H9 (cell line): ENCODE data around the gene UBE2Q1. TPM values are rescaled to one million over a fixed set of nuclear protein-coding genes. Genes with fewer than 3 reads are reported as not detected.

ENCODE experiments used
- DNase-seq: peaks from one replicate; pipeline ENCODE4 v3.0.0-alpha.2; 2017
- H2AFZ ChIP-seq: one replicate; pipeline ENCODE4 v1.6.1; 2013; ENCODE audit warnings: mild to moderate bottlenecking, low read length, control low read depth, moderate library complexity
- H2AK5ac ChIP-seq: 2 replicates; pipeline ENCODE4 v1.6.1; 2013; ENCODE audit warnings: low read length, control low read depth, mixed read lengths; ENCODE audit not compliant: insufficient read length
- H2BK120ac ChIP-seq: one replicate; pipeline ENCODE4 v1.6.1; 2013; ENCODE audit warnings: low read depth, mild to moderate bottlenecking, low read length, control low read depth, inconsistent platforms; ENCODE audit not compliant: poor library complexity, severe bottlenecking
- H2BK12ac ChIP-seq: 2 replicates; pipeline ENCODE4 v1.6.1; 2013; ENCODE audit warnings: low read length, control low read depth, mixed read lengths, low read depth; ENCODE audit not compliant: insufficient read length
- H2BK15ac ChIP-seq: 2 replicates; pipeline ENCODE4 v1.6.1; 2013; ENCODE audit warnings: low read depth, low read length, control low read depth
- H2BK20ac ChIP-seq: one replicate; pipeline ENCODE4 v1.6.1; 2013; ENCODE audit warnings: low read depth, mild to moderate bottlenecking, low read length, control low read depth, inconsistent platforms; ENCODE audit not compliant: poor library complexity, severe bottlenecking
- H2BK5ac ChIP-seq: 2 replicates; pipeline ENCODE4 v1.6.1; 2013; ENCODE audit warnings: low read length, control low read depth, mixed read lengths; ENCODE audit not compliant: insufficient read length
- H3K14ac ChIP-seq: 2 replicates; pipeline ENCODE4 v1.6.1; 2013; ENCODE audit warnings: low read length, control low read depth; ENCODE audit not compliant: insufficient read depth
- H3K18ac ChIP-seq: 2 replicates; pipeline ENCODE4 v1.6.1; 2013; ENCODE audit warnings: low read depth, mild to moderate bottlenecking, mixed read lengths, low read length, control low read depth; ENCODE audit not compliant: insufficient read length
- H3K23ac ChIP-seq: 2 replicates; pipeline ENCODE4 v1.6.1; 2013; ENCODE audit warnings: low read length, control low read depth, mixed read lengths, low read depth; ENCODE audit not compliant: insufficient read length
- H3K23me2 ChIP-seq: 2 replicates; pipeline ENCODE4 v1.6.1; 2013; ENCODE audit warnings: low read depth, mild to moderate bottlenecking, mixed read lengths, low read length, control low read depth; ENCODE audit not compliant: insufficient read length, poor library complexity, severe bottlenecking
- H3K27ac ChIP-seq: 2 replicates; pipeline ENCODE4 v1.5.1; 2013; ENCODE audit warnings: low read length, control low read depth, mixed read lengths, low read depth; ENCODE audit not compliant: insufficient read length
- H3K27me3 ChIP-seq: 2 replicates; pipeline ENCODE4 v1.6.1; 2013; ENCODE audit warnings: low read length, control low read depth, inconsistent platforms; ENCODE audit not compliant: insufficient read depth
- H3K4ac ChIP-seq: 2 replicates; pipeline ENCODE4 v1.6.1; 2013; ENCODE audit warnings: low read depth, mild to moderate bottlenecking, control low read depth, inconsistent platforms, low read length, moderate library complexity
- H3K4me1 ChIP-seq: 2 replicates; pipeline ENCODE4 v1.6.1; 2013; ENCODE audit warnings: low read length, control low read depth, inconsistent platforms; ENCODE audit not compliant: insufficient read depth
- H3K4me2 ChIP-seq: 2 replicates; pipeline ENCODE4 v1.6.1; 2013; ENCODE audit warnings: low read length, control low read depth, mixed read lengths; ENCODE audit not compliant: insufficient read length, insufficient read depth
- H3K56ac ChIP-seq: 2 replicates; pipeline ENCODE4 v1.6.1; 2013; ENCODE audit warnings: low read depth, mild to moderate bottlenecking, mixed read lengths, low read length, control low read depth; ENCODE audit not compliant: insufficient read length
- H3K79me1 ChIP-seq: 2 replicates; pipeline ENCODE4 v1.6.1; 2013; ENCODE audit warnings: low read depth, mild to moderate bottlenecking, moderate library complexity, low read length, control low read depth, inconsistent platforms; ENCODE audit not compliant: insufficient read depth, poor library complexity, severe bottlenecking
- H3K79me2 ChIP-seq: 2 replicates; pipeline ENCODE4 v1.6.1; 2013; ENCODE audit warnings: low read length, control low read depth, inconsistent platforms; ENCODE audit not compliant: insufficient read depth
- H3K9ac ChIP-seq: 2 replicates; pipeline ENCODE4 v1.6.1; 2013; ENCODE audit warnings: low read length, control low read depth, mixed read lengths; ENCODE audit not compliant: insufficient read length; ENCODE audit errors: extremely low read depth
- H3K9me3 ChIP-seq: one replicate; pipeline ENCODE4 v1.6.1; 2013; ENCODE audit warnings: low read depth, low read length, inconsistent platforms; ENCODE audit not compliant: control insufficient read depth
- H3T11ph ChIP-seq: one replicate; pipeline ENCODE4 v1.6.1; 2013; ENCODE audit warnings: mild to moderate bottlenecking, low read length, control low read depth, inconsistent platforms
- H4K20me1 ChIP-seq: one replicate; pipeline ENCODE4 v1.6.1; 2013; ENCODE audit not compliant: control insufficient read depth, insufficient read length, insufficient read depth
- H4K5ac ChIP-seq: 2 replicates; pipeline ENCODE4 v1.6.1; 2013; ENCODE audit warnings: low read depth, mild to moderate bottlenecking, mixed read lengths, low read length, control low read depth; ENCODE audit not compliant: insufficient read length
- H4K8ac ChIP-seq: replicated peaks from 2 replicates; pipeline ENCODE4 v1.6.1; 2013; ENCODE audit warnings: low read length, control low read depth, mixed read lengths, low read depth; ENCODE audit not compliant: insufficient read length
- H4K91ac ChIP-seq: 2 replicates; pipeline ENCODE4 v1.6.1; 2013; ENCODE audit warnings: low read depth, mild to moderate bottlenecking, moderate library complexity, mixed read lengths, low read length, control low read depth; ENCODE audit not compliant: insufficient read length
- H3K27ac Mint-ChIP-seq, 3 experiments: 2 replicates in 2 of 3; 3 replicates in 1 of 3; pipeline ENCODE4 v1.8.0; 2020 to 2021; ENCODE audit warnings: mixed read lengths in 3 of 3, mild to moderate bottlenecking in 1 of 3, moderate library complexity in 1 of 3
- H3K27me3 Mint-ChIP-seq: 2 replicates; pipeline ENCODE4 v1.8.0; 2021; ENCODE audit warnings: low read depth, mild to moderate bottlenecking, moderate library complexity, mixed read lengths
- H3K36me3 Mint-ChIP-seq, 3 experiments: 2 replicates in 2 of 3; 3 replicates in 1 of 3; pipeline ENCODE4 v1.8.0; 2020 to 2021; ENCODE audit warnings: low read depth in 3 of 3, mixed read lengths in 3 of 3; ENCODE audit not compliant: insufficient read depth in 1 of 3
- H3K4me1 Mint-ChIP-seq, 2 experiments: 2 replicates each; pipeline ENCODE4 v1.8.0; 2020; ENCODE audit warnings: mixed read lengths in 2 of 2
- H3K4me3 Mint-ChIP-seq, 2 experiments: 2 replicates in 1 of 2; 3 replicates in 1 of 2; pipeline ENCODE4 v1.8.0; 2020 to 2021; ENCODE audit warnings: mild to moderate bottlenecking in 2 of 2, mixed read lengths in 2 of 2, moderate library complexity in 1 of 2
- H3K9me3 Mint-ChIP-seq, 2 experiments: 2 replicates in 1 of 2; 3 replicates in 1 of 2; pipeline ENCODE4 v1.8.0; 2020; ENCODE audit warnings: mild to moderate bottlenecking in 2 of 2, mixed read lengths in 2 of 2, moderate library complexity in 1 of 2
- CTCF ChIP-seq: fragments of 200-600 bp; sonication (generic); conservative IDR thresholded peaks from 3 replicates; pipeline ENCODE4 v1.8.0; 2021; ENCODE audit warnings: antibody characterized with exemption, mild to moderate bottlenecking
- whole genome bisulfite sequencing: extraction: QIAGEN DNeasy Blood & Tissue Kit; methylation state at CpG from one replicate; pipeline ENCODE4 v1.1.7; 2013; ENCODE audit warnings: missing lambda C conversion rate, low lambda C conversion rate, mixed read lengths; ENCODE audit not compliant: insufficient read length; ENCODE audit errors: extremely low coverage; 5-methylcytosine and 5-hydroxymethylcytosine counted together
- total RNA-seq: library from RNA; stranded (reverse); gene quantifications from 2 replicates; pipeline ENCODE4 v1.2.1, GENCODE V29; 2021

The UBE2Q1 gene
- total RNA-seq, 1 experiment from 2014 or later = 108 TPM

GRCh38 chr1:154549202-154549770 is 9.2 kb downstream of the UBE2Q1 start:
- no peak overlapping the region for H4K8ac ChIP-seq
- Mint-ChIP-seq H3K4me1 (peaks cover 2 to 3% of the 10 kb centered on the region in 2 experiments), H3K9me3 (no peaks in the 10 kb centered on the region), H3K27ac (0 out of 7 replicates have a peak overlapping the region, but pooled peaks of 1 of the 3 experiments have one; percentile 3), H3K36me3 (peaks cover 32 to 58% (median 53%) of the 10 kb centered on the region in 3 experiments), H3K4me3 (no peak overlapping the region), H3K27me3 (no peaks in the 10 kb centered on the region)
- no peaks in the 10 kb centered on the region for H3K79me1 ChIP-seq
- H3K4me2 ChIP-seq = no peak overlapping the region
- H3K23ac ChIP-seq = no peak overlapping the region
- no peak overlapping the region for H3T11ph ChIP-seq
- H3K27me3 ChIP-seq = no peaks in the 10 kb centered on the region
- H2BK120ac ChIP-seq = no peak overlapping the region
- WGBS = no CpG with 5 or more reads among the region's 3 CpGs
- no peak overlapping the region for H3K27ac ChIP-seq
- H4K5ac ChIP-seq = no peak overlapping the region
- no peak overlapping the region for H3K18ac ChIP-seq
- no peak overlapping the region for H4K91ac ChIP-seq
- no peaks in the 10 kb centered on the region for H3K4me1 ChIP-seq
- no peak for TF ChIP-seq CTCF
- H2BK20ac ChIP-seq = no peak overlapping the region
- no peak overlapping the region for H3K9ac ChIP-seq
- H3K23me2 ChIP-seq = no peaks in the 10 kb centered on the region
- DNase-seq = no peak
- no peak overlapping the region for H2BK15ac ChIP-seq
- no peaks in the 10 kb centered on the region for H3K79me2 ChIP-seq
- H3K14ac ChIP-seq = no peak overlapping the region
- no peak overlapping the region for H3K56ac ChIP-seq
- no peaks in the 10 kb centered on the region for H4K20me1 ChIP-seq
- H3K9me3 ChIP-seq = no peaks in the 10 kb centered on the region
- H2AK5ac ChIP-seq = no peak overlapping the region
- H3K4ac ChIP-seq = no peak overlapping the region
- no peak overlapping the region for H2BK5ac ChIP-seq
- H2BK12ac ChIP-seq = no peak overlapping the region
- H2AFZ ChIP-seq = no peak overlapping the region
